GDM1 (cell line): ENCODE results near the gene MRPL51.
A peak's percentile ranks its signal among the peaks of the same experiment; 100 is the strongest.
"Not testable (repeated sequence)": the region's sequence is repeated elsewhere in the genome, so short reads cannot be mapped to it uniquely, and the experiment has no call there.

ENCODE experiments used
- DNase-seq: peaks from one replicate; lab custom pipeline; 2025; lab: John Stamatoyannopoulos, UW

The MRPL51 gene

DNA sequence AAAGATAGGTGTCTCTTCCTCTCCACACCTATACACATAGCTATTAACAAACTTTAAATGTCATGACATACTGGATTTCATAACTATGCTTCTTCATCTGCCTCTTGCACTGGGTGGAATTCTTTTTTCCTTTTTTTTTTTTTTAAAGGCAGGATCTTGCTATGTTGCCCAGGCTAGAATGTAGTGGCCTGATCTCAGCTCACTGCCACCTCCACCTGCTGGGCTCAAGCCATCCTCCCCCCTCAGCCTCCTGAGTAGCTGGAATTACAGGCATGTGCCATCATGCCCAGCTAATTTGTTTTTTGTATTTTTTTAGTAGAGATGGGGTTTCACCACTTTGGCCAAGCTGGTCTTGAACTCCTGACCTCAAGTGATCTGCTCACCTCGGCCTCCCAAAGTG lies 4.8 kb downstream of the MRPL51 start:
- DNase-seq = no peak

DNA sequence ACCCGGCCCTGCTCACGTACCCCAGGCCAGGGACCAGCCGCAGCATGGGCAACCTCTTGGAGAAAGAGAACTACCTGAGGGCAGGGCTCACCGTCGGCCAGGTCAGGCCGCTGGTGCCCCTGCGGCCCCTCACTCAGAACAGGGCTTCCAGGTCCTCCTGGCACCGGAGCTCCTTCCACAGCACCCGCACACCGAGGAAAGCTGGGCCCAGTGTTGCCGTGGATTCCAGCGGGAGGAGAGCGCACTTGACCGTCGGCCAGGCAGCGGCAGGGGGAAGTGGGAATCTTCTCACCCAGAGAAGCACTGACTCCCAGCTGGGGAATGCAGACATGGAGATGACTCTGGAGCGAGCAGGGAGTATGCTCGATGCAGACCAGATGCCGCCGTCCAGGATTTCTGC lies 14.6 kb downstream of the MRPL51 start:
- no peak for DNase-seq

GRCh38 chr12:6477601-6478377 lies 15.3 kb downstream of the MRPL51 start:
- DNase-seq = not testable (repeated sequence)

- no peak for DNase-seq
These were observed 16.6 kb downstream of the MRPL51 start for GRCh38 chr12:6476489-6476888.

GRCh38 chr12:6475233-6475975 lies 17.7 kb downstream of the MRPL51 start:
- not testable (repeated sequence) for DNase-seq

DNA sequence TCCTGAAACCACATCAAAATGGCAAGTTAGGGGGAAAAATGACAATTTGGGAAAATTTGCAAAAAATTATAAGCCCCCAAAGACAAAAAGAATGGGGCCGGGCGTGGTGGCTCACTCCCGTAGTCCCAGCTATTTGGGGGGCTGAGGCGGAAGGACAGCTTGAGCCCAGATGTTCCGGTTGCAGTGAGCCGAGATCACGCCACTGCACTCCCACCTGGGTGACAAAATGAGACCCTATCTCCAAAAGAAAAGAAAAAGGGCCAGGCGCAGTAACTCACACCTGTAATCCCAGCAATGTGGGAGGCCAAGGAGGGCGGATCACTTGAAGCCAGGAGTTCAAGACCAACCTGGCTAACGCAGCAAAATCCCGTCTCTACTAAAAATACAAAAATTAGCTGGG lies 20.6 kb downstream of the MRPL51 start:
- no peak for DNase-seq

DNA sequence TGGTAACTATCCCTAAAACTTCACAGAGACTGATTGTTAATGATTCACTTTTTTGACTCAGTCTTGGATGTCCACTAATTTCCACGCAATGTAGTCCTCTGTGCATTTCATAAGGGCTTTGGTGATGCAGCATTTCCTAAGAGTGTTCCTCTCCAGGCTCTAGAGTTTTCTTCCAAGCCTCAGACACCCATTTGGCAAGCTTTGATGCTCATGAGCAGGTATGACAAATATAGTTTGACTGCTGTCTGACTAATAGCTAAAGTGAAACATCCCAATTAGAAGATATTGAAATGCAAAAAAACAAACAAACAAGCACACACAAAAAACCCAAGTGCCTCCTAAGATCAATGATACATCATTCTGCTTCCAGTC lies 21.1 kb downstream of the MRPL51 start:
- DNase-seq = no peak

DNA sequence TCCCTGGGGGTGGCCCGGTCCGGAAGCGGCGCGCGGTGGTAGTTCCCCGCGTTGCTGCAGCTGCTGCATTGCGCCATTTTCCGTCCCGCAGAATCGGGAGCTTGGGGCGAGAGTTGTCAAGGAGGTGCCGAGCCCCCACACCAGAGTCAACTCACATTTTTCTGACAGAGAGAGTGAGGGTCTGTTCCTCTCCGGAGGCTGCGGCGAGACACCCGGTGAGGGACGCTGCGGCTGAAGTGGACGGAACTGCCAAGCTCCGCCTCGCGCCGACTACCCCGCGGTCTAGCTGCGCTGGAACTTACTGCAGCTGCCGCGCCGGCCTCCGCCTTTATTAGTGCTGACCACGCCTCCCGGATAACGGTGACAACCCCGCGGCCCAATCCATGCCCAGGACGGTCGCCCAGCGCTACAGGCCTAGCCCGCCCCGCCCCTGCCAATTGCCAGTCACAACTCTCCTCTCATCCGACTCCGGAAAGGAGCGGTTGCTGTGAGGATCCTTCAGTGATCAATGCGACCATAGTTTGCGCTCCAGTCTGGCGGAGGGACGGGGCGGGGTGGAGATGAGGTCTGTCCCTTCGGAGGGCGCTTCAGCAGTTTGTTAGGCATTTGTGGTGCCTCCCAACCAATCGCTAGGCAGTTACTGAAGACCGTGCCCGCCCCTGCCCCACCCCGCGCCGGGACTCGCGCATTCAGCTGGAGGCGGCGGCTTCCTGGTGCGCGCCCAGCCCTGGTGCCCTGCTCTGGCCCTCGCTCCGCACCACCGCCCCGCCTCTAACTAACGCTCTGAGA lies 22.5 kb downstream of the MRPL51 start, which contains the start of gene VAMP1:
Gene VAMP1 (minus strand): TSS at position 303 of the 789 bp plus-strand sequence. CDS start 146 bp downstream, at position 157.
- DNase-seq = peak; percentile 95

DNA sequence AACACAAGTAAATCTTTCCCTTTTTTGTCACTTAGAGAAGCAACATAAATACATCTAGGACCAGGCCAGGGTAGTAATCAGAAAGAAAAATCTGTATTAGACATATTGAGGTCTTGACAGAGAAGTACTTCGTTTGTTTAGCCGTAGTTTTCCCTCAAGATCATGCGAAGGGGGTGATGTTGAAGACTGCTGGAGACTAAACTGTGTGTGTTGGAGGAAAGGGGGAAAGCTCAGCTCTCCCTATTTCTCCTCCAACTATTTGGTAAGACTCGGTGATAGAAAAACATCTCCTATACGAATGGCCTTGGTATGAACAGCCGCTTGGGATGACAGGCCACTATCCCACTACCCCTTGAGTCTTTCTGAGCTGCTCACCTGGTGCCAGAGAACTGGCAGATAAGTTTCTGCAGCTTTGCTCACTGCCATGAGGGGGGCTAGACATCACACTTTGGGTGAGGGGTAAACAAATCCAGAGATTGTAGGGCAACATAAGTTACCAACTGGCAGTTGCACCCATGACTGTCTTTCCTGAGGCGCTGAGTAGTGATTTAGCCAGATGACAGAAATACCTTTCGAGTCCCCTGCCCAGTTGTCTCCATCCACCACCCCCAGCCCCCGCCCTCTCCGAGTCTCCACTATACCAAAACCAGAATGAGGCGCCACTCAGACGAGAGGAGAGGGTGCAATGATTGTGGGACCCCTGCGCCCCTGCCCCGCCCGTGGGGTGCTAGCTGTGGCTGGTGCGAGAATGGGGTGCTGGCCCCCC lies 23.3 kb downstream of the MRPL51 start:
- no peak for DNase-seq

DNA sequence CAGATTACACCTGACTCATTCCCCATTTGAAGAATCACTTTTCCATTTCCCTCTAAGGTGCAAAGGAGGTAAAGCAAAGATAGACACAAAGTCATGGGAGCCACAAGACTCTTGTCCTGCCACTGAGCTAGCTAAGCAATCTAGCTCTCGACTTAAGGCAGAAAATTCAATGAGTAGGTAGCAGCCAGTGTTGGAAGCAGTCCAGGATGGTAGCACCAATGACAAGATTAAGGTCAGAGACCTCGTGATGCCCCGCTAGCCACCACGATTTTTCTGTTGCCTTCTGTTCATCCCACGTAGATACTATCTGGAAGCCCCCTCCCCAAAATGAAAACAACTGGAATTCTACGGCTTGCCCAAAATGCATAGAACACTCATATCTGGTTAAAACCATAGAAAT lies 24.0 kb downstream of the MRPL51 start:
- DNase-seq = no peak

DNA sequence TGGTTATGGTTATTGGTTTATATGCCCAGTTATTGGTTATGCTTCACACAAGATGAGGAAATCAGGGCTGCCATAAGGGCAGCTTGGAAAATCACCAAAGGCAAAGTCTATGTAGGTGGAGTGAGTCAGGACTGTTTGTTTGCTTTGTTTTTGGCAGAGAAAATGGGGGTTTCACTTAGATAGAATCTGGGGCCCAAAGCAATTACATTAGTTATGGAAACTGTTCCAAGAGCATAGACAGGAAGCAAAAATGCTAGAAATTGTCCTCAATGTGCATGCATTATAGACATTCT lies 24.8 kb downstream of the MRPL51 start:
- no peak for DNase-seq

- DNase-seq = not testable (repeated sequence)
These were observed 25.3 kb downstream of the MRPL51 start for GRCh38 chr12:6467571-6468282.

DNA sequence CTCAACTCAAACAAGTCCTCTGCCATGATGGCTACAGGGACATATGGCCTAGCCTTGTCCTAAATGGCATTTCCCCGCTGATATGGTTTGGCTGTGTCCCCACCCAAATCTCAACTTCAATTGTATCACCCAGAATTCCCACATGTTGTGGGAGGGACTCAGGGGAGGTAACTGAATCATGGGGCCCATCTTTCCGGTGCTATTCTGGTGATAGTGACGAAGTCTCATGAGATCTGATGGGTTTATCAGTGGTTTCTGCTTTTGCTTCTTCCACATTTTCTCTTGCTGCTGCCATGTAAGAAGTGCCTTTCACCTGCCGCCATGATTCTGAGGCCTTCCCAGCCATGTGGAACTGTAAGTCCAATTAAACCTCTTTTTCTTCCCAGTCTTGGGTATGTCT lies 26.3 kb downstream of the MRPL51 start:
- not testable (repeated sequence) for DNase-seq

GRCh38 chr12:6466184-6466573 lies 26.9 kb downstream of the MRPL51 start:
- DNase-seq = no peak

- DNase-seq = peak; percentile 34
These were observed 27.4 kb downstream of the MRPL51 start for GRCh38 chr12:6465467-6466183.

DNA sequence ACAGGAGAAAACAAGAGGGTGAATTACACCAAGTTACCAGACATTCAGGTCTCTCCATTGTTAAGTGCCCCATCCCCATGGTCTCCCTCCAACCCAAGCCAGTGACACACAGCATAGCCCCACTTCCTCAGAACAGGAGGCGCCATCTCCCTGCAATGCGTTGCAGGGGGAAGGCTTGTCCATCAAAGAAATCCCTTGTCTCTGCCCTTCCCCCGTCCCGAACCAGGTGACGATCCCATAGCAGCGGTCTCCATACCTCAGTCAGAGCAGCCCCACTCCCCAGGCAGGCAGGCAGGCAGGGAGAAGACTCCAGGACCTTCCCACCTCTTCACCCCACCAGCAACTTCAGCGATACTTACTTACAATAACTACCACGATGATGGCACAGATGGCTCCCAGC lies 28.5 kb downstream of the MRPL51 start:
- no peak for DNase-seq

DNA sequence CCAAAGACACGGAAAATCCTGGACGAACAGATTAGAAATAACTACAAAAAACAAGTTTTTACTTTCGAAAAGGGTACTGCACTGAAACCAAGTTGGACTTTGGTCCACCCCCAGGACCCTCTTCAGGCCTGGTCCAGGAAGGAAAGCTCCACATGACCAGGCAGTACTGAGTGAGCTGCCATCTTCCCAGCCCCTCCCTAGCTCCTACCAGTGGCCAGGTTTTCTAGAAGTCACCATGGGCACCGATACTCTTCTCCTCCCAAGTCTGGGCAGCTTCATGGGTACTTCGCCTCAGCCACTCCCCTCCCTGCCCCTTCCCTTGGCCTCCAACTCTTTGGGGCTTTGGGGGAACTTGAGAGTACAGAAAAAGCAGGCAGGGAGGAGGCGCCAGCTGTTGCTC lies 29.2 kb downstream of the MRPL51 start:
- no peak for DNase-seq

- DNase-seq = no peak
These were observed 29.8 kb downstream of the MRPL51 start for GRCh38 chr12:6463216-6463615.

GRCh38 chr12:6462234-6462995 lies 30.6 kb downstream of the MRPL51 start:
- no peak for DNase-seq
